Measurements from ENCODE around the gene CYP2C18. TPM values are rescaled to one million over a fixed set of nuclear protein-coding genes. Genes with fewer than 3 reads are reported as not detected.
"Not testable (repeated sequence)": the region's sequence is repeated elsewhere in the genome, so short reads cannot be mapped to it uniquely, and the experiment has no call there.

The CYP2C18 gene
- polyA plus RNA-seq, 1 donor, result 0.12 TPM

- DNase-seq, result no peak
Observed at GRCh38 chr10:94747838-94748237, 64.3 kb downstream of the CYP2C18 start.

- DNase-seq, result no peak
Observed at GRCh38 chr10:94757916-94758315, 74.4 kb downstream of the CYP2C18 start.

- DNase-seq, result no peak
Observed at GRCh38 chr10:94760586-94761178, 77.2 kb downstream of the CYP2C18 start.

GRCh38 chr10:94762393-94762792 is 78.9 kb downstream of the CYP2C18 start, which contains the start of gene CYP2C19:
Gene CYP2C19, plus strand, starts transcription at chr10:94762681. Its CDS starts 25 bp downstream, at chr10:94762706.
- no peak for DNase-seq

- not testable (repeated sequence) for DNase-seq
Observed at GRCh38 chr10:94775425-94775824, 91.9 kb downstream of the CYP2C18 start.

GRCh38 chr10:94777886-94778458 is 94.4 kb downstream of the CYP2C18 start:
- DNase-seq, result no peak

- DNase-seq, result no peak
Observed at GRCh38 chr10:94780844-94781243, 97.3 kb downstream of the CYP2C18 start.

GRCh38 chr10:94784256-94784655 is 100.7 kb downstream of the CYP2C18 start:
- DNase-seq, result no peak

GRCh38 chr10:94785211-94785610 is 101.7 kb downstream of the CYP2C18 start:
- no peak for DNase-seq

Other genes with a start within 250 kb of the CYP2C18 start
- gene HELLS, start 137.9 kb upstream of the CYP2C18 start, polyA plus RNA-seq (ENCODE audit: insufficient read length), result 7.7 TPM
- gene CYP2C19, start 79.0 kb downstream of the CYP2C18 start, polyA plus RNA-seq (ENCODE audit: insufficient read length), result not detected